NCI-H226 (cell line): ENCODE measurements around the gene PLEKHB1.
A peak's percentile ranks its signal among the peaks of the same experiment; 100 is the strongest.

Experiments
- DNase-seq: peaks from one replicate; pipeline ENCODE4 v3.0.0-alpha.2; 2015

PLEKHB1 gene, protein sequence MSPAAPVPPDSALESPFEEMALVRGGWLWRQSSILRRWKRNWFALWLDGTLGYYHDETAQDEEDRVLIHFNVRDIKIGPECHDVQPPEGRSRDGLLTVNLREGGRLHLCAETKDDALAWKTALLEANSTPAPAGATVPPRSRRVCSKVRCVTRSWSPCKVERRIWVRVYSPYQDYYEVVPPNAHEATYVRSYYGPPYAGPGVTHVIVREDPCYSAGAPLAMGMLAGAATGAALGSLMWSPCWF

DNA sequence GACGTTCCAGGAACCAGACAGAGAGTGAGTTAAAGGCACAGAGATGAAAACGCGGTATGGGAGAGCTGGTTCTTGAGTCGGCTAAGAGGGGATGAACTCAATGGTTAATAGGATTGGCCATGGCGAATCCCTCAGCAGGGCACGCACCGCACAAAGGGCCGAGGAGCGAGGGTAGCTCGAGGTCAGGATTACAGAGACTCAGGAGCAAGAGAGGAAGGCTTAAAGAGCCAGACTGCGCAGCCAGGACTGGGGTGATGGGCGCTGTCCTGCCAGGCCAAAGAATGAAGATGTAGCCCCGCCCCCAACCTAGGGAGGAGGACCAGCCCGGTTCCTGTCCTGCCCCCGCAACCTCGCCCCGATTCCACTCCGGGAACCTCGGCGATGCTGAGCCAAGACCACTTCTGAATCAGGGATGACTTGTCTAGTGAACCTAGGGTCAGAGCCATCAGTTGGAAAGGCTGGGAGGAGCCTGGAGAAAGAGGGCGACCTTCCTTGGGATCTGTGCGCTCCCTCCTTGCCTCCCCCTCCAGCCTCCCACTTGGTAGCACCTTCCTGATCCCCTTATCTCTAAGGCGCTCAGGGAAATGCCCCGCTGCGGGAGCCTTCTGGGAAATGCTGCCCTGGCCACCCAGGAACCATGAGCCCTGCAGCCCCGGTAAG is at the start of gene PLEKHB1:
PLEKHB1 (plus strand) TSS at position 610 of the 660 bp plus-strand sequence; CDS start at position 638, 28 bp downstream.
- DNase-seq = peak; percentile 45

DNA sequence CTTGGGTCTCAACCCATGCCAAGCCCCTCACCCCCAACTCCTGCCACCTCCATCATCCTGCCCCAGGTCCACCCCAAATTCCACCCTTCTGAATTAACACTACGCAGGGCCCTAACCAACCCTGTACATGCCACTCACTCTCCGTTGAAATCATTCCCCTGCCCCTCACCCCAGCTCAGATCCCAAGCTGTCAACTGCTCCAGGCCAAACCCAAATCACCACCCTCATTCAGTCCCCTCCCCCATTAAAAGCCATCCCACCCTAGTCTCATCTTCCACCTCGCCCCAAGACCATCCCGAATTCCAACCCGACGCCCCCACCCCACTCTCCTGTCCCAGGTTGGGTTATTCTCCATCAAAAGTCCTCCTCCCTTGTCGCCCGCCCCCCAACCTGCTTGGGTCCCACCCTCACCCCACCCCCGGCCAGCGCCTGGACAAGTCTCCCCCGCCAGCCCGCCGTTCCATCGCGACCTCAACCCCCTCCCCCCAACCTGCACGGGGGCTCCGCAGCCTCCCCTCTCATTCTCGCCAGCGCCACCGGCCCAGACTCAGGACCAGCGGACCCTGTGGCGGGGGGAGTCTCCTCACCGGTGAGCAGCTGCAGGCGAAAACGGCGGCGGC is 48.9 kb upstream of the PLEKHB1 start:
- DNase-seq = no peak

DNA sequence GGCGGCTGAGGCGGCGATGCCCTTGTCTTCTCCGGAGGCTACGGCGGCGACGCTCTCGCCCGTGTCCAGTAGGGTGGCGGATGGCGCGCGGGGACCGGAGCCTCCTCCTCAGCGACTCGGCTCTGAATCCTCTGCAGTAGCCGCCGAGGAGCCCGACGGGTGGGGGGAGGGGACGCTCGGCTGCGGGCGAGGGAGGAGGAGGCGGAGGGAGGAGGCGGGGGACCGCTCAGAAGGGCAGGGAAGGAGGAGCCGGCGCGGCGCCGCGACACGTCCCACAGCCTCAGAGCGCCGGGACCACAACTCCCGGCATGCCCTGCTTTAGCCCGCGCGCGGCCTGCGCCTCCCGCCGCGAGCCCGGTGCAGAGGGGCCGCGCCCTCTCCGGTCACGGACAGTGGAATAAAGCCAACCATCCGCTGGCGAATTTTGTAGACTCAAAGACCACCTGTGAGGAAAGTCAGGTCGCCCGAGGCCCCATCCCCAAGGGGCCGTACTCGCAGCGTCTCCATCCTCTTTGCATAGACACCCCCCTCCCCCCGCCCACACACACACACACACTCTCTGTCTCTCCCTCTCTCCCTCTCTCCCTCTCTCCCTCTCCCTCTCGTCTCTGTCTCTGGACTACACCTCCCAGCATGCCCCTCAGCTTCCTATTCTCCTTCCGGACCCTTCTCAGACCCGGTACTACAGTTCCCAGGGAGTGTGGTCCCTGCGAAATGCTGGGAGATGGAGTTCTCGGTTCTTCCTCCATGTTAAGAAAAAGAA is 48.2 kb upstream of the PLEKHB1 start, which contains the start of gene FAM168A:
FAM168A (minus strand) TSS at position 157 of the 763 bp plus-strand sequence. CDS start 129,638 bp downstream, outside the sequence.
- DNase-seq = peak; percentile 94

- DNase-seq = no peak
Measured at GRCh38 chr11:73598719-73599379, 47.5 kb upstream of the PLEKHB1 start.

- DNase-seq = no peak
Measured at GRCh38 chr11:73612601-73613140, 33.7 kb upstream of the PLEKHB1 start.

DNA sequence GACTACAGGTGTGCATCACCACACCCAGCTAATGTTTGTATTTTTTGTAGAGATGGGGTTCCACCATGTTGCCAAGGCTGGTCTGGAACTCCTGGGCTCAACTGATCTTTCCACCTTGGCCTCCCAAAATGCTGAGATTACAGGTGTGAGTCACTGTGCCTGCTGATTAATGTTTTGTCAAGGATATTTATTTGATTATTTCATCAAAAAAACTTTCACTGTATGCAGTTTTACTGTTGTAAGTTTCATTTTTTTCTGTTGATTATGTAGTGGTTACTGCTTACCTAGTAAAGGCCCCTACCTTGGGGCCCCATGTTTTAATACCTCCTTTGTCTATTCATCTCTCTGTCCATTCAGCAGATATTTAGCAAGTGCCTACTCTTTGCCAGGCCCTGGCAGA is 31.8 kb upstream of the PLEKHB1 start:
- DNase-seq = no peak

DNA sequence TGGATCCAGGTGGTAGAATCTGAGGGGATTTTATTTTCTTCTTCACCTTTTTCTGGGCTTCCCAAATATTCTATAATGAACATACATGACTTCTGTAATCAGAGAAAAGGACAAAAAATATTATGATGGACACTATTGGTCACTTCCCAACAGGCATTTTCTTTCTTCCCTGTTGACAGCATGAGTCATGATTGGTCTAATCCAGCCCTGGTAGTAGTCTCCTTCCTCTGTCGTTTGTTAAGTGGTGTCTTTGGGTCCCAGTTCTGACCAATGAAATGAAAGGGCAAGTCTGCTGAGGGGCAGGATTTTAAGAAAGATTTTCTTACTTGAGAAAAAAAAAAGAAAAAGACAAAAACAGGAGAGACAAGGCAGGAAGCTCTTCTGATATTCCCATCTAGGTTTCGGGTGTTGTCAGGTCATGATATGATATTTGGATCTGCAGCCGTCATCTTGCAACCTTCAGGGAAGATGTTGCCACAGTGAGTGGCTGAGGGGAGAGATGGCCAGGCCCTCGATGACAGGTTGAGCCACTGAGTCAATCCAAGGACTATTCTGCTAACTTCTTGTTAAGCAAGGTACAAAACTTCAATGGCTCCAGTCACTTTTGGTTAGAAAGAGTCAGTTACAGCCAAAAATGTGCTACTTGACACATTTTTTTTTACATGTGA is 23.3 kb upstream of the PLEKHB1 start:
- DNase-seq = no peak

DNA sequence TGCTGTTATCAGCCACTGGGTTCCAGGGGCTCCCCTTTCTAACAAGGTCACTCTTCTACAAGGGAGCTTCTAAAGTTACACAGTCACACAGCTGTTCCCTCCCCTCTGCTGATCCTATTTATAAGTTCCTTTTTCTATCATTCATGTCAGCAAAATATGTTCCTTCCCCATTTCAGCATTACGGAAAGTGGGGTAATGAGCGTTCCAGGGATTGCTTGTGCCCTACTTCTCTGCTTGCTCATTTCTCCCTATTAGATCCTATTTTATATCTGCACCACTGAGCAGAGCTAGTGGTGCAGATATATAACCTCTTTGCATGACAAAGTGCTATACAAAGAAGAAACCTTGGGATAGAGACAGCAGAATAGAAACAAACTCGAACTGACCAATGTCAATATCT is 22.7 kb upstream of the PLEKHB1 start:
- no peak for DNase-seq

- peak; percentile 45 for DNase-seq
Measured at GRCh38 chr11:73625696-73626318, 20.6 kb upstream of the PLEKHB1 start.

- DNase-seq = no peak
Measured at GRCh38 chr11:73629907-73630306, 16.5 kb upstream of the PLEKHB1 start.

DNA sequence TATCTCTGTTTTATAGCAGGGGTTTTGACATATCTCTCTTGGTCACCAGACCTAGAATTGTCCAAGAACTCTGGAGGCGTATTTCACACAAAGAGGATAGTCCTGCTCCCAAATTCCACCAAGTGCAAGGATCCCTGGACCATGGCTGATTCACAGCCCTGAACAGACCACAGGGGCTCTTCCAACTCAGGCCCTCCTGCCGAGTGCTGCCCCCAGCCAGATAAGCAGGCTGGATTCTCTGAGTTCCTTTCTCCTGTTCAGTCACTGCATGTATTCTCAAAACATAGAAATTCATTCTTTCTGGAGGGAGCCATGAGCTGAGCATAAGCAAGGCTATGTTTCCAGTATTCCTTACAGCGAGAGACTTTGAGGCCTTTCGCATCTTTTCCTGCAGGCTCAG is 13.4 kb upstream of the PLEKHB1 start:
- no peak for DNase-seq

DNA sequence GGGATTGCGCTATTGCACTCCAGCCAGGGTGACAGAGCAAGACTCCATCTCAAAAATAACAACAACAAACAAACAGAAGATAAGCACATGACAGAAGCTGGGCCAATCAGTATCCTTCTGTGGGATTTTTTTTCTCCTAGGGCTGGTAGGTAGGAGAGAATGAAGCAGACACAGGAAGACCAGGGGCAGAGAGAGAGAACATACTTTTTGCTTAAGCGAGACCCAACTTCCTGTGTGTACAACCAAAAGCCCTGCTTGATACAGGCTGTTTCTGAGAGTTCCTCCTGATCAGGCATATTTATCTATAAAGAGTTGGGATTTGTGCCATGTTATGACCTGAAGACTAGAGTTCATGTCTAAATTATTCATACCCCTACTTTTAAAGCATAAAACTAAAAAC is 12.4 kb upstream of the PLEKHB1 start:
- DNase-seq = no peak

GRCh38 chr11:73635721-73636120 is 10.7 kb upstream of the PLEKHB1 start:
- DNase-seq = no peak

- no peak for DNase-seq
Measured at GRCh38 chr11:73636249-73636648, 10.1 kb upstream of the PLEKHB1 start.

GRCh38 chr11:73637012-73637411 is 9.4 kb upstream of the PLEKHB1 start:
- DNase-seq = no peak

- DNase-seq = no peak
Measured at GRCh38 chr11:73640592-73640991, 5.8 kb upstream of the PLEKHB1 start.

GRCh38 chr11:73641668-73642067 is 4.7 kb upstream of the PLEKHB1 start:
- DNase-seq = no peak

- no peak for DNase-seq
Measured at GRCh38 chr11:73645121-73645969, 1.0 kb upstream of the PLEKHB1 start.

GRCh38 chr11:73647459-73648100 is 1.2 kb downstream of the PLEKHB1 start:
- DNase-seq = peak; percentile 26

GRCh38 chr11:73648121-73648520 is 1.7 kb downstream of the PLEKHB1 start:
- no peak for DNase-seq
